Measurements from ENCODE around the gene PCP4.

PCP4 gene

GRCh38 chr21:39867198-39867650 is at the start of gene PCP4:
Gene PCP4, plus strand, starts transcription at chr21:39867438. Its CDS starts 64 bp downstream, at chr21:39867502.
- DNase-seq = peak; percentile 52 to 54

- no peak for DNase-seq
These were observed 48.7 kb upstream of the PCP4 start for GRCh38 chr21:39818557-39818956.

- no peak for DNase-seq
These were observed 45.2 kb upstream of the PCP4 start for GRCh38 chr21:39822042-39822441.

- no peak for DNase-seq
These were observed 42.0 kb upstream of the PCP4 start for GRCh38 chr21:39825250-39825649.

GRCh38 chr21:39834543-39834942 is 32.7 kb upstream of the PCP4 start:
- no peak for DNase-seq

- DNase-seq = no peak
These were observed 29.3 kb upstream of the PCP4 start for GRCh38 chr21:39837861-39838359.

GRCh38 chr21:39840373-39841097 is 26.7 kb upstream of the PCP4 start:
- no peak for DNase-seq

GRCh38 chr21:39842741-39843459 is 24.3 kb upstream of the PCP4 start:
- DNase-seq = no peak

- DNase-seq = no peak
These were observed 23.8 kb upstream of the PCP4 start for GRCh38 chr21:39843483-39843882.

- DNase-seq = no peak
These were observed 23.3 kb upstream of the PCP4 start for GRCh38 chr21:39843916-39844315.

- DNase-seq = no peak
These were observed 21.6 kb upstream of the PCP4 start for GRCh38 chr21:39845571-39846130.

- DNase-seq = no peak
These were observed 19.4 kb upstream of the PCP4 start for GRCh38 chr21:39847877-39848276.

- DNase-seq = no peak
These were observed 18.1 kb upstream of the PCP4 start for GRCh38 chr21:39849014-39849655.

- DNase-seq = no peak
These were observed 16.9 kb upstream of the PCP4 start for GRCh38 chr21:39850333-39850732.

GRCh38 chr21:39851002-39851618 is 16.1 kb upstream of the PCP4 start:
- no peak for DNase-seq

- DNase-seq = no peak
These were observed 15.1 kb upstream of the PCP4 start for GRCh38 chr21:39852021-39852721.

- no peak for DNase-seq
These were observed 14.3 kb upstream of the PCP4 start for GRCh38 chr21:39852726-39853500.

- DNase-seq = no peak
These were observed 12.7 kb upstream of the PCP4 start for GRCh38 chr21:39854572-39854971.

- DNase-seq = no peak
These were observed 11.6 kb upstream of the PCP4 start for GRCh38 chr21:39855595-39855994.

- DNase-seq = no peak
These were observed 6.6 kb upstream of the PCP4 start for GRCh38 chr21:39860600-39860999.

GRCh38 chr21:39863111-39863510 is 4.1 kb upstream of the PCP4 start:
- DNase-seq = no peak
